ENCODE results near the gene GLCE.

GLCE gene

GRCh38 chr15:69219690-69220089 lies 59.3 kb downstream of the GLCE start:
- Mint-ChIP-seq H3K9me3 (peaks cover 5 to 9% of the 10 kb centered on the region in 2 donors), H3K4me1 (no peaks in the 10 kb centered on the region), H3K27me3 (no peaks in the 10 kb centered on the region), H3K27ac (no peak overlapping the region), H3K36me3 (peaks cover 15 to 30% of the 10 kb centered on the region in 2 donors), H3K4me3 (no peak overlapping the region)
- no peak for ATAC-seq (replicated peaks)
- DNase-seq = no peak

GRCh38 chr15:69222002-69222474 lies 61.6 kb downstream of the GLCE start:
- H3K9me3 Mint-ChIP-seq = peaks cover 5 to 9% of the 10 kb centered on the region in 2 donors
- H3K4me1 Mint-ChIP-seq = no peaks in the 10 kb centered on the region
- DNase-seq (no peak), ATAC-seq (replicated peaks) (no peak)
- no peak overlapping the region for H3K4me3 Mint-ChIP-seq
- H3K36me3 Mint-ChIP-seq = peaks cover 15 to 30% of the 10 kb centered on the region in 2 donors
- H3K27ac Mint-ChIP-seq = no peak overlapping the region
- no peaks in the 10 kb centered on the region for H3K27me3 Mint-ChIP-seq

- Mint-ChIP-seq H3K4me3 (no peak overlapping the region), H3K27ac (no peak overlapping the region), H3K27me3 (no peaks in the 10 kb centered on the region), H3K9me3 (peaks cover 5 to 9% of the 10 kb centered on the region in 2 donors), H3K36me3 (peaks cover 15 to 30% of the 10 kb centered on the region in 2 donors), H3K4me1 (no peaks in the 10 kb centered on the region)
- DNase-seq (no peak), ATAC-seq (replicated peaks) (no peak)
Measured at GRCh38 chr15:69223083-69223813, 62.8 kb downstream of the GLCE start.

- H3K36me3 Mint-ChIP-seq = peaks cover 20 to 36% of the 10 kb centered on the region in 2 donors
- H3K27me3 Mint-ChIP-seq = no peaks in the 10 kb centered on the region
- H3K4me3 Mint-ChIP-seq = no peak overlapping the region
- H3K27ac Mint-ChIP-seq = no peak overlapping the region
- DNase-seq (no peak), ATAC-seq (replicated peaks) (no peak)
- no peaks in the 10 kb centered on the region for H3K4me1 Mint-ChIP-seq
- peaks cover 5 to 10% of the 10 kb centered on the region in 2 donors for H3K9me3 Mint-ChIP-seq
Measured at GRCh38 chr15:69224383-69224782, 63.9 kb downstream of the GLCE start.

GRCh38 chr15:69225355-69226022 lies 65.1 kb downstream of the GLCE start:
- peaks cover 5 to 10% of the 10 kb centered on the region in 2 donors for H3K9me3 Mint-ChIP-seq
- no peak overlapping the region for H3K27ac Mint-ChIP-seq
- ATAC-seq (replicated peaks) = no peak
- no peaks in the 10 kb centered on the region for H3K27me3 Mint-ChIP-seq
- H3K4me3 Mint-ChIP-seq = no peak overlapping the region
- no peaks in the 10 kb centered on the region for H3K4me1 Mint-ChIP-seq
- peaks cover 20 to 33% of the 10 kb centered on the region in 2 donors for H3K36me3 Mint-ChIP-seq
- DNase-seq = no peak

- no peaks in the 10 kb centered on the region for H3K27me3 Mint-ChIP-seq
- no peak for DNase-seq
- no peaks in the 10 kb centered on the region for H3K4me1 Mint-ChIP-seq
- H3K9me3 Mint-ChIP-seq = peaks cover 5 to 10% of the 10 kb centered on the region in 2 donors
- no peak for ATAC-seq (replicated peaks)
- no peak overlapping the region for H3K4me3 Mint-ChIP-seq
- peaks cover 20 to 32% of the 10 kb centered on the region in 2 donors for H3K36me3 Mint-ChIP-seq
- H3K27ac Mint-ChIP-seq = no peak overlapping the region
Measured at GRCh38 chr15:69226023-69226355, 65.6 kb downstream of the GLCE start.

- Mint-ChIP-seq H3K9me3 (peaks cover 0 to 1% of the 10 kb centered on the region in 2 donors), H3K4me3 (no peak overlapping the region), H3K36me3 (peaks cover 5 to 6% of the 10 kb centered on the region in 2 donors), H3K4me1 (no peaks in the 10 kb centered on the region), H3K27me3 (no peaks in the 10 kb centered on the region), H3K27ac (no peak overlapping the region)
- DNase-seq = no peak
- no peak for ATAC-seq (replicated peaks)
Measured at GRCh38 chr15:69232144-69232543, 71.7 kb downstream of the GLCE start.

- Mint-ChIP-seq H3K36me3 (peaks cover 5 to 6% of the 10 kb centered on the region in 2 donors), H3K4me1 (no peaks in the 10 kb centered on the region), H3K27me3 (no peaks in the 10 kb centered on the region), H3K9me3 (peaks cover 0 to 1% of the 10 kb centered on the region in 2 donors), H3K27ac (no peak overlapping the region), H3K4me3 (no peak overlapping the region)
- DNase-seq (no peak), ATAC-seq (replicated peaks) (no peak)
Measured at GRCh38 chr15:69232765-69233164, 72.3 kb downstream of the GLCE start.

- H3K27me3 Mint-ChIP-seq = no peaks in the 10 kb centered on the region
- H3K36me3 Mint-ChIP-seq = peaks cover 0 to 2% of the 10 kb centered on the region in 2 donors
- H3K27ac Mint-ChIP-seq = no peak overlapping the region
- H3K4me1 Mint-ChIP-seq = no peaks in the 10 kb centered on the region
- H3K9me3 Mint-ChIP-seq = peaks cover 0 to 2% of the 10 kb centered on the region in 2 donors
- DNase-seq (no peak), ATAC-seq (replicated peaks) (no peak)
- no peak overlapping the region for H3K4me3 Mint-ChIP-seq
Measured at GRCh38 chr15:69234676-69235075, 74.2 kb downstream of the GLCE start.

- Mint-ChIP-seq H3K36me3 (peaks cover 0 to 2% of the 10 kb centered on the region in 2 donors), H3K4me1 (no peaks in the 10 kb centered on the region), H3K27ac (no peak overlapping the region), H3K4me3 (no peak overlapping the region), H3K9me3 (peaks cover 0 to 2% of the 10 kb centered on the region in 2 donors), H3K27me3 (no peaks in the 10 kb centered on the region)
- DNase-seq (no peak), ATAC-seq (replicated peaks) (no peak)
Measured at GRCh38 chr15:69236505-69236904, 76.1 kb downstream of the GLCE start.

- no peaks in the 10 kb centered on the region for H3K4me1 Mint-ChIP-seq
- peaks cover 0 to 2% of the 10 kb centered on the region in 2 donors for H3K36me3 Mint-ChIP-seq
- H3K27me3 Mint-ChIP-seq = no peaks in the 10 kb centered on the region
- no peak for ATAC-seq (replicated peaks)
- no peak overlapping the region for H3K27ac Mint-ChIP-seq
- peaks cover 0 to 2% of the 10 kb centered on the region in 2 donors for H3K9me3 Mint-ChIP-seq
- H3K4me3 Mint-ChIP-seq = no peak overlapping the region
- DNase-seq = no peak
Measured at GRCh38 chr15:69237718-69238117, 77.3 kb downstream of the GLCE start.

GRCh38 chr15:69244798-69245197 lies 84.4 kb downstream of the GLCE start:
- H3K27ac Mint-ChIP-seq = no peak overlapping the region
- H3K4me3 Mint-ChIP-seq = no peak overlapping the region
- H3K27me3 Mint-ChIP-seq = no peaks in the 10 kb centered on the region
- H3K36me3 Mint-ChIP-seq = peaks cover 0 to 5% of the 10 kb centered on the region in 2 donors
- H3K9me3 Mint-ChIP-seq = no peaks in the 10 kb centered on the region
- H3K4me1 Mint-ChIP-seq = no peaks in the 10 kb centered on the region
- no peak for ATAC-seq (replicated peaks)
- no peak for DNase-seq

- H3K27me3 Mint-ChIP-seq = no peaks in the 10 kb centered on the region
- no peak for DNase-seq
- no peak overlapping the region for H3K4me3 Mint-ChIP-seq
- ATAC-seq (replicated peaks) = no peak
- peaks cover 0 to 2% of the 10 kb centered on the region in 2 donors for H3K36me3 Mint-ChIP-seq
- H3K9me3 Mint-ChIP-seq = no peaks in the 10 kb centered on the region
- H3K27ac Mint-ChIP-seq = no peak overlapping the region
- no peaks in the 10 kb centered on the region for H3K4me1 Mint-ChIP-seq
Measured at GRCh38 chr15:69253156-69253555, 92.7 kb downstream of the GLCE start.

GRCh38 chr15:69265347-69265955 lies 105.0 kb downstream of the GLCE start:
- no peaks in the 10 kb centered on the region for H3K9me3 Mint-ChIP-seq
- H3K27me3 Mint-ChIP-seq = no peaks in the 10 kb centered on the region
- no peak overlapping the region for H3K27ac Mint-ChIP-seq
- peaks cover 2 to 3% of the 10 kb centered on the region in 2 donors for H3K36me3 Mint-ChIP-seq
- no peak for ATAC-seq (replicated peaks)
- H3K4me1 Mint-ChIP-seq = no peaks in the 10 kb centered on the region
- no peak for DNase-seq
- H3K4me3 Mint-ChIP-seq = no peak overlapping the region

GRCh38 chr15:69271217-69271616 lies 110.8 kb downstream of the GLCE start:
- H3K36me3 Mint-ChIP-seq = no peaks in the 10 kb centered on the region
- ATAC-seq (replicated peaks) (no peak), DNase-seq (no peak)
- no peak overlapping the region for H3K4me3 Mint-ChIP-seq
- no peaks in the 10 kb centered on the region for H3K27me3 Mint-ChIP-seq
- H3K4me1 Mint-ChIP-seq = no peaks in the 10 kb centered on the region
- H3K9me3 Mint-ChIP-seq = no peaks in the 10 kb centered on the region
- no peak overlapping the region for H3K27ac Mint-ChIP-seq

Data from stimulated activated naive B cell treated with anti-CD40 and anti-IgM and Interleukin-4, amounts not matched to agents 10 μg/mL and 1 μg/mL and 100 μg/mL, for 72 hours (primary cell).